Uterus (tissue), 4 donors: ENCODE data around the gene P2RX2. TPM values are rescaled to one million over a fixed set of nuclear protein-coding genes. Genes with fewer than 3 reads are reported as not detected.

Experiments used
- DNase-seq, 2 donors: peaks; one replicate each; pipeline ENCODE4 v3.0.0-alpha.2; 2019 to 2020
- H3K27ac ChIP-seq, 2 donors: fragments of 200-600 bp; sonication (generic); 1 replicate in 1 of 2; 2 replicates in 1 of 2; pipeline ENCODE4 v1.5.1; 2016 to 2018
- H3K27me3 ChIP-seq, 2 donors: fragments of 200-600 bp; sonication (generic); one replicate each; pipeline ENCODE4 v1.5.1; 2018 to 2019; ENCODE audit warnings: control low read depth in 1 of 2
- H3K36me3 ChIP-seq, 2 donors: fragments of 200-600 bp; sonication (generic); one replicate each; pipeline ENCODE4 v1.5.1; 2019; ENCODE audit warnings: control low read depth in 1 of 2
- H3K4me1 ChIP-seq, 2 donors: fragments of 200-600 bp; sonication (generic); one replicate each; pipeline ENCODE4 v1.5.1; 2018 to 2019; ENCODE audit warnings: control low read depth in 1 of 2
- H3K4me3 ChIP-seq, 2 donors: fragments of 200-600 bp; sonication (generic); 1 replicate in 1 of 2; 2 replicates in 1 of 2; pipeline ENCODE4 v1.5.1; 2018 to 2019; ENCODE audit warnings: mild to moderate bottlenecking in 1 of 2
- H3K9me3 ChIP-seq, 2 donors: fragments of 200-600 bp; sonication (generic); one replicate each; pipeline ENCODE4 v1.5.1; 2019; ENCODE audit warnings: control low read depth in 1 of 2
- POLR2A ChIP-seq, 2 donors: fragments of 450-650 bp; IDR thresholded peaks; one replicate each; pipeline ENCODE4 v1.6.1; 2016; ENCODE audit warnings: antibody characterized with exemption in 2 of 2, mild to moderate bottlenecking in 1 of 2, moderate library complexity in 1 of 2
- intact Hi-C: fragments of 100-400 bp; cut with DNase I; formaldehyde crosslinking; loops from one replicate; pipeline ENCODE4 v1.15.1; 2023; ENCODE audit warnings: low total_unique reads
- total RNA-seq, 4 donors: library from RNA; depleted of rRNA in 3 of 4; stranded (reverse); fragments of >200 nt in 3 of 4; gene quantifications; one replicate each; pipeline versions ENCODE4 v1.1.0 to v1.2.4, GENCODE V29; 2014 to 2023
- TF ChIP-seq, protein P1 (sequence below), 4 experiments: fragments of 200-600 bp in 2 of 4; fragments of 450-650 bp in 2 of 4; sonication (generic) in 2 of 4; IDR thresholded peaks; one replicate each; pipeline ENCODE4 v1.5.1; 2016 to 2019; ENCODE audit warnings: antibody characterized with exemption in 4 of 4, mild to moderate bottlenecking in 2 of 4, moderate library complexity in 1 of 4
- donor health status: DM: yes; HTN: yes; CAD: no.

P2RX2 gene
- total RNA-seq, 4 donors from 2014 or later = not detected

DNA sequence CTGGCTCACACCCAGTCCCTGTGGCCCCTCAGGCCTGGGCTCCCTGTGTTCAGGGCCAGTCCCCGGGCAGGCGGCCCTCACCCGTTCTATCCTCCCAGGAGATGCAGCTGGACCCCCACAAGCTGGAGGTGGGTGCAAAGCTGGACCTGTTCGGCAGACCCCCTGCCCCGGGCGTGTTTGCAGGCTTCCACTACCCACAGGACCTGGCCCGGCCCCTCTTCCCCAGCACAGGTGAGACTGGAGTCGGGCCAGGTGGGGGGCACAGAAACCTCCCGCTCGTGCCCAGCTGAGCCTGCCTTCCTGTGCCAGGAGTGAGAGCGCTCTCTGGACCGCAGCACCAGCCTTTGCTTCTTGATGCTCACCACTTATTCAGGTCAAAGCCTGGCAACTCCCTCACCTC is 41.9 kb upstream of the P2RX2 start:
- intact Hi-C loops = no loop called here
- Histone ChIP-seq H3K9me3 (no peaks in the 10 kb centered on the region), H3K27me3 (no peaks in the 10 kb centered on the region), H3K27ac (no peak overlapping the region), H3K4me1 (no peaks in the 10 kb centered on the region), H3K36me3 (no peaks in the 10 kb centered on the region), H3K4me3 (no peak overlapping the region)
- no peak for TF ChIP-seq POLR2A (IDR thresholded peaks at IDR 0.05)
- TF ChIP-seq, protein P1, sequence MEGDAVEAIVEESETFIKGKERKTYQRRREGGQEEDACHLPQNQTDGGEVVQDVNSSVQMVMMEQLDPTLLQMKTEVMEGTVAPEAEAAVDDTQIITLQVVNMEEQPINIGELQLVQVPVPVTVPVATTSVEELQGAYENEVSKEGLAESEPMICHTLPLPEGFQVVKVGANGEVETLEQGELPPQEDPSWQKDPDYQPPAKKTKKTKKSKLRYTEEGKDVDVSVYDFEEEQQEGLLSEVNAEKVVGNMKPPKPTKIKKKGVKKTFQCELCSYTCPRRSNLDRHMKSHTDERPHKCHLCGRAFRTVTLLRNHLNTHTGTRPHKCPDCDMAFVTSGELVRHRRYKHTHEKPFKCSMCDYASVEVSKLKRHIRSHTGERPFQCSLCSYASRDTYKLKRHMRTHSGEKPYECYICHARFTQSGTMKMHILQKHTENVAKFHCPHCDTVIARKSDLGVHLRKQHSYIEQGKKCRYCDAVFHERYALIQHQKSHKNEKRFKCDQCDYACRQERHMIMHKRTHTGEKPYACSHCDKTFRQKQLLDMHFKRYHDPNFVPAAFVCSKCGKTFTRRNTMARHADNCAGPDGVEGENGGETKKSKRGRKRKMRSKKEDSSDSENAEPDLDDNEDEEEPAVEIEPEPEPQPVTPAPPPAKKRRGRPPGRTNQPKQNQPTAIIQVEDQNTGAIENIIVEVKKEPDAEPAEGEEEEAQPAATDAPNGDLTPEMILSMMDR (IDR thresholded peaks at IDR 0.05) = no peak
- no peak for DNase-seq

GRCh38 chr12:132577191-132577920 is 41.2 kb upstream of the P2RX2 start:
- Histone ChIP-seq H3K36me3 (no peaks in the 10 kb centered on the region), H3K9me3 (no peaks in the 10 kb centered on the region), H3K4me1 (no peaks in the 10 kb centered on the region), H3K4me3 (no peak overlapping the region), H3K27ac (no peak overlapping the region), H3K27me3 (no peaks in the 10 kb centered on the region)
- intact Hi-C loops = no loop called here
- TF ChIP-seq, protein P1 (IDR thresholded peaks at IDR 0.05) = no peak
- no peak for TF ChIP-seq POLR2A (IDR thresholded peaks at IDR 0.05)
- DNase-seq = no peak

DNA sequence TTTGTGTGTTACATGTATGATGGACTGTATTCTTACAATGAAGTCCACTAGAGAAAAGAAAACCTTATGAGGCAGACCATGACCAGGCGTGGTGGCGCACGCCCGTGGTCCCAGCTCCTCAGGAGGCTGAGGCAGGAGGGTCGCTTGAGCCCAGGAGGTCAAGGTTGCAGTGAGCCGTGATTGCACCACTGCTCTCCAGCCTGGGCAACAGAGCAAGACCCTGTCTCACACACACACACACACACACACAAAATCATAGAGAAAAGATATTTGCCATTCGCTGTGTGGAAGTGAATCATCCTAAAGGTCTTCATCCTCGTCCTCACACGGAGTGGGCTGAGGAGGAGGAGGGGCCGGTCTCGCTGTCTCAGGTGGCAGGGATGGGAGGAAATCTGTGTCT is 40.5 kb upstream of the P2RX2 start:
- Histone ChIP-seq H3K27ac (no peak overlapping the region), H3K27me3 (no peaks in the 10 kb centered on the region), H3K9me3 (no peaks in the 10 kb centered on the region), H3K4me3 (no peak overlapping the region), H3K4me1 (peaks cover 0 to 5% of the 10 kb centered on the region in 2 donors), H3K36me3 (no peaks in the 10 kb centered on the region)
- no peak for TF ChIP-seq POLR2A (IDR thresholded peaks at IDR 0.05)
- TF ChIP-seq, protein P1 (IDR thresholded peaks at IDR 0.05) = no peak
- DNase-seq = no peak
- intact Hi-C loops = no loop called here

DNA sequence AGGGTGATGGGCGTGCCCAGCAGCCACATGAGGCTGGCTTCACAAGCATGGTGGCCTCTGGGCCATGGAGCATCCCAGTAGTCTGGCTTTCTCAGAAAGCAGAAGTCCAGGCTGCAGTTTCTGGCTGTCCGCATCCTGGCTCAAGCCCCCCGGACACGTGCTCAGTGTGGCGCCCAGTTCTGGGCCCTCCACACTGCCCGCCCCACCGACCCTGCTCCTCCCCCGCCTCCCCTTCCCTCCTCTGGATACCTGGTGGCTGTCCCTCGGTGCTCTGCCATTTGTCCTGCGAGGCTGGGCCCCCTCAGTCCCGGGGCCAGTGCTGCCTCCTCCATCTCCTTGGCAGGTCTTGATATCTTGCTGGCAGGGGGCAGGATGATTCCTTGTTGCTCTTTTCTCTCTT is 39.8 kb upstream of the P2RX2 start:
- TF ChIP-seq, protein P1 (IDR thresholded peaks at IDR 0.05) = no peak
- no peak for TF ChIP-seq POLR2A (IDR thresholded peaks at IDR 0.05)
- no peaks in the 10 kb centered on the region for H3K27me3 ChIP-seq
- H3K27ac ChIP-seq = no peak overlapping the region
- H3K9me3 ChIP-seq = no peaks in the 10 kb centered on the region
- H3K4me1 ChIP-seq = peaks cover 0 to 6% of the 10 kb centered on the region in 2 donors
- no peaks in the 10 kb centered on the region for H3K36me3 ChIP-seq
- no peak overlapping the region for H3K4me3 ChIP-seq
- intact Hi-C loops = no loop called here
- no peak for DNase-seq

GRCh38 chr12:132579744-132580143 is 38.8 kb upstream of the P2RX2 start:
- peaks cover 0 to 6% of the 10 kb centered on the region in 2 donors for H3K4me1 ChIP-seq
- intact Hi-C loops = no loop called here
- no peaks in the 10 kb centered on the region for H3K27me3 ChIP-seq
- no peak for DNase-seq
- no peaks in the 10 kb centered on the region for H3K9me3 ChIP-seq
- H3K4me3 ChIP-seq = no peak overlapping the region
- no peak overlapping the region for H3K27ac ChIP-seq
- TF ChIP-seq, protein P1 (IDR thresholded peaks at IDR 0.05) = no peak
- TF ChIP-seq POLR2A (IDR thresholded peaks at IDR 0.05) = no peak
- H3K36me3 ChIP-seq = no peaks in the 10 kb centered on the region
